GM20000 (cell line): ENCODE data around the gene NUDT14.

Source experiments
- DNase-seq: peaks from one replicate; pipeline ENCODE4 v3.0.0; 2012; ENCODE audit warnings: low spot score
- CTCF ChIP-seq: IDR thresholded peaks from 2 replicates; pipeline ENCODE4 v1.5.1; 2012; ENCODE audit warnings: mild to moderate bottlenecking, control low read depth; ENCODE audit errors: extremely low read depth, missing control alignments

Gene NUDT14

GRCh38 chr14:105218611-105219010, 37.5 kb upstream of the NUDT14 start:
- DNase-seq = no peak
- TF ChIP-seq CTCF = no peak

- TF ChIP-seq CTCF = no peak
- DNase-seq = no peak
These were observed 36.7 kb upstream of the NUDT14 start for GRCh38 chr14:105217774-105218173.

- no peak for TF ChIP-seq CTCF
- no peak for DNase-seq
These were observed 35.6 kb upstream of the NUDT14 start for GRCh38 chr14:105216490-105217247.

GRCh38 chr14:105215602-105216001, 34.5 kb upstream of the NUDT14 start:
- TF ChIP-seq CTCF = no peak
- DNase-seq = no peak

GRCh38 chr14:105214324-105214915, 33.3 kb upstream of the NUDT14 start:
- TF ChIP-seq CTCF = no peak

GRCh38 chr14:105213361-105213760, 32.2 kb upstream of the NUDT14 start:
- TF ChIP-seq CTCF = no peak
- DNase-seq = no peak

More at GRCh38 chr14:105214324-105214915, 33.3 kb upstream of the NUDT14 start:
- no peak for DNase-seq

GRCh38 chr14:105212541-105213300, 31.6 kb upstream of the NUDT14 start:
- no peak for DNase-seq
- TF ChIP-seq CTCF = no peak
